Measurements from ENCODE around the gene TBX20.

Gene TBX20, protein sequence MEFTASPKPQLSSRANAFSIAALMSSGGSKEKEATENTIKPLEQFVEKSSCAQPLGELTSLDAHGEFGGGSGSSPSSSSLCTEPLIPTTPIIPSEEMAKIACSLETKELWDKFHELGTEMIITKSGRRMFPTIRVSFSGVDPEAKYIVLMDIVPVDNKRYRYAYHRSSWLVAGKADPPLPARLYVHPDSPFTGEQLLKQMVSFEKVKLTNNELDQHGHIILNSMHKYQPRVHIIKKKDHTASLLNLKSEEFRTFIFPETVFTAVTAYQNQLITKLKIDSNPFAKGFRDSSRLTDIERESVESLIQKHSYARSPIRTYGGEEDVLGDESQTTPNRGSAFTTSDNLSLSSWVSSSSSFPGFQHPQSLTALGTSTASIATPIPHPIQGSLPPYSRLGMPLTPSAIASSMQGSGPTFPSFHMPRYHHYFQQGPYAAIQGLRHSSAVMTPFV

DNA sequence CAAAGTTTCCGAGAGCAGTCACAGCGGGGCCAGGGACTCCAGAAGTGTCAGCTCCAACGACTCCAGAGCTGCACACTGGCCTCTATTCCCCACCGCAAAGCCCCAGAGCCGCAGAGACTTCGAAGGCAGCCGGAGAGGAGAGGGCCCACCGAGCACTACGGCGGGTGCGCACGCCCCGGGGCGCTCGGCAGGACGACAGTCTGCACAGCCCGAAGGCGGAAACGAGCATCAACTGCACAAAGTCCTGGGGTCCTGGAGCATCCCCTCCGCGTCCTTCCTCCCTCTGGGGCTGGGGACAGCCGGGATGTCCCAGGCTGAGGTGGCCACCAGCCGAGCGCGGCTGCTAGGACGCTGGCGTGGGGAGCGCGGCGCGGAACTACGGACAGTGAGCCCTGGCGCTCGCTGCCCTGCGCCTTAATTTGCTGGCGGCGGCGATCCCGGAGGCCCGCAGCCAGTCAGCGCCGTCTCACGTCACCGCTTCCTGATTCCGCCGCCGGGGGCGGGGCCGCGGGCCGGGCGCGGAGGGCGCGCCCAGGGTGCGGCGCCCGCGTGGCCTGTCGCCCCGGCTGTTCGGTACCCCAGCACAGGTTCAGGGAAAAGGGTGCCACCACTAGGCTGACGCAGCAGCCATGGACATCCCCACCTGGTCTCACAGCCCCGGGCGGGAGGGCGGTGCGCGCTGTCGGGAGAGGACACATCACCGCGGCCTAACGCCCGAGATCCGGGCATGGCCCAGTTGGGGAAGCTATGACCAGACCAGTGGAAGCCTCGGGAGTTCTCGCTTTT lies at the start of gene TBX20:
TBX20 (minus strand) TSS at position 391 of the 786 bp plus-strand sequence. CDS start 480 bp downstream, outside the sequence.
- DNase-seq: no peak

DNA sequence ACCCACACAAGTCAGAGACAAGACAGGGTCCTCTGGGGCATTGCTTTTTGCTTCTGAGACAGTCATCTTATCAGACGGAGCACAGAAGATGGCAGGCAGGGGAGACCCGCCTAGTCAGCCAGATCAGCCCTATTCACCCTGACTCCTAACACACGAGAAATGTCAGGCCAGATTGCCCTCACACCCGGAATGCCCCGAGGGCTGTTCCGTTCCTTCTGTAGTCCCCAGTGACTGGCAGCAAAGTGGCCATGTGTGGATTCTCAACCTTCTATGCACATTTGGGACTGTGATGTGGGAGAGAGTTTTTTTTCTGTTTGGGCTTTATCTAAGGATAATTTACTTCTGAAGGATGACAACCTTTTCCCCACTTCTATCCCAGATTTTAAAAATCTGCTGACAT lies 35.5 kb upstream of the TBX20 start:
- DNase-seq: no peak

DNA sequence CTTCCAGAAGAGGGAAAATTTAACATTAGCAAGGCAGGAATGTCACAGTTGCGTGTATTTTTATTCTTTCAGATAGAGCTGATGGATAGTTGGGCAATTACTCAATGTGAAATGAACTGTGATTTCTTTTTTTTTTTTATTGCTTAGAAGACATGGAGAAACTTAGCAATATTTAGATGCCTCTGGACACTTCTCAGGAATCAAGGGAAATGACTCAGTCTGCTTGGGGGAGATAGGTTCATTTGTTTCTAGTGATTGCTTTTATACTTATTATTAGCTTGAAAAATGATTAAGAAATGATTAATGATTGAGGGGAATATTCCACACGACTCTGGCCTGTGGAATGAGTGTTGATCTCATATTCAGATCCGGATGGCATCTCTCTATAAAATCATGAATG lies 33.1 kb upstream of the TBX20 start:
- DNase-seq: no peak

DNA sequence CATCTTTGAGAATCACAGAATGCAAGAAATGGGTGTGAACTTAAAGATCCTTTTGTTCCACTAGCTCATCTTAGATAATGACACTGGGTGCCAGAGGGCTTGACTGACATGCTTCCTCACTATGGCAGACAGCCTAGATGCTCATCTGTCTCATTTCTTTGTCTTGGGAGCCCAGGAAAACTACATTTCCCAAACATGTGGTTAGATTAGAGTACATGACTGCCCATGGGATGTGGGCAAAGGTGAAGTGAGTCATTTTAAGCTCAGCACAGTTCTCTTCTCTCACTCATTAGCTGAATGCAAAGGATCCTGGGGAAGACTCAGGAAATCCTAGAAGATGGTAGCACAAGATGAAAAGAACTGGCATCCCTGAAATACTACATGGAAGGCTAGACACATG lies 32.5 kb upstream of the TBX20 start:
- DNase-seq: no peak

DNA sequence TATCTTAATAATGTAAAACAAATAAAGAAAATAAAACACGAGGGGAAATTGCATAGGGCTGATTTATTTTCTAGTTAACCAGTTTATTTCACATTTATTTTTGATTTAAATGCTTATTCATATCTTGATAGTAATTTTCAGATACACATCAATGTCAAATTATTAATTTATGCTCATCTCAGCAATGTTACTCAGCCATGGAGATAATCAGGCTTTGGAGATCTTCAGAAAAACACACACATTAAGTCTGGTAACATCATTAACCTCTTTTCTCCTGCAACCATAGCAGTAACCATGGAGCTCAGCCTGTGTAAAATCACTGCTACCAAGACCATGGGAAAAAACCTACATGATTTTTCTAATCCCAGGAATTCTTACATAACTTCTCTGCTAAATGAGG lies 31.9 kb upstream of the TBX20 start:
- no peak for DNase-seq

DNA sequence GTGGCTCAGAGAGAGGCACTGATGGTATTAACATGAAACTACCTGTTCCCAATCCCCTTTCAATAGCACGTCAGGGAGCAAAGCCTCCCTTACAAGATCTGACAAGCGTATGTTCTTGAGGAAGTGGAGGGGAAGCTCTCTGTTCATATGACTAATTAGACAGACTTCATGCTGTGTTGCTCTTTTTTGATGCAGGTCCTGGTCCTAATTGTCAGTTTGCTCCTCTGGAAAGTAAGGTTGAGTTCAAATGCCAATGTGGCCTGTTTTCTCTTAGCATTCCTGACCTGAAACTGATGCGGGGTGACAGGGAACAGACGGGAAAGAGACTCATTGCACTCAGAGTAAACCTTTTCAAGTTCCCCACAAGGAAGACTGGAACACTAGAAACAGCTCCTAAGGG lies 27.0 kb upstream of the TBX20 start:
- no peak for DNase-seq

DNA sequence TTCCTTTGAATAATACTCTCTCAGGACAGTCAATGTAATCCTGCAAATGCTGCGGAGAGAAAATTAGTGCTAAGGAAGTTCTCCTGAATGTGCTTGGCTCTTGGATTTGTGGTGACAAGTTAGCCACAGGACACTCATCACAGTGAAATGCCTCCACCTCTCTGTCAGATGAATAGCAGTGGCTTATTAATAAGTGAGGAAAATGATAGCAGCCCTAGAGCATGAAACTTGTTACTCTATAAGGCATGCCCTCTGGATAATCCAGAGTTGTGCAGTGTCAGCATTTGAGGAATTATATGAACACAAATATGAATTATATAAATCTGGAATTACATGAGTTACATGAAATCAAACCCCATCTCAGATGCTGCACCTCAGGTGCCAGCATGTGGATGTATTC lies 23.5 kb upstream of the TBX20 start:
- DNase-seq: no peak

DNA sequence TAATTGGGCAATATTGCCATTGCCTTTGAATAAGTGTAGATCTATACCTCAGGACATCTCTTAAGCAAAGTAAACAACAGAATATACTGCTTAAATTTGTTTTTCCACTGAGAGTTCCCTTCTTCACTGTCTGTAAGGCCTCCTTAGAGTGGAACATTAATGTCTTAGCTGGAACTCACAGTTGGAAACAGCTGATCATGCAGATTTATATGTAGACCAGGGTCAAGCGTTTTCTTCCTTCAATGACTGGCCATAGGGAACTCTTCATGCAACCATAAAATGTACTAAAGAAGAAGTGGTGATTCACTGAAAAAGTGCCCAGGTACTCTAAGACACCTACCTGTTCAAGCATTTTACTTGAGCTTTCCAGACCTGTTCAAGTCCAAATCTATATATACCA lies 18.3 kb upstream of the TBX20 start:
- DNase-seq: no peak

DNA sequence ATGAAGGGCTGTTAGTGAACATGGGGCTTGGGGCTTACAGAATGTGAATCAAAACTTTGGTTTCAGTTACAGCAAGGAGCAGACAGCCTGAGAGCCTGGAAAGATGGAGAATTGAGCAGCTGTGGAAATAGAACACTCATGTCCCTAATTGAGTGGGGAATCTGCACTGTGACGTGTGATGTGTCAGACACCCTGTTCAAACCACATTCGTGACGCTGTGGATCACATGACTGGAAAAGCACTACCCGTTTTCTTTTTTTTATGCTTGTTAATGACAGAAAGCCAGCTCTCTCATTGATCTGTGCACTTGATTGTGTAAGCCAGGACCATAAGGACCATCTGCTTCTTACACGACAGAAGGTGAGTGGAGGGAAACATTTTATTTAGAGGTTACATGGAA lies 15.1 kb upstream of the TBX20 start:
- no peak for DNase-seq

DNA sequence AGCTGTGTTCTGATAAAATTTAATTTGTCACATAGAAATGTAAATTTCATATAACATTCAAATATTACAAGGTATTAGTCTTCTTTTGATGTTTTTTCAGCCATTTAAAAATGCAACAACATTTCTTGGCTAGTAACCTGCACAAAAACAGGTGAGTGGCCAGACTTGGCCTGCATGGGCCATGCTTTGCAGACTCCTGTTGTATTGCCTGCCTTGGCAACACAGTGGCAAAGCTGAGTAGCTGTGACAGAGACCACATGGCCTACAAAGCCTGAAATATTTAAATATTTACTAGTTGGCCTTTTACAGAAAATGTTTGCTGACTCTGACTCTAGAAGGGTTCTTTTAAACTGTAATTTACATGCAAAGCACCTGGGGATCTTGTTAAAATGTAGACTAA lies 13.5 kb upstream of the TBX20 start:
- DNase-seq: no peak

DNA sequence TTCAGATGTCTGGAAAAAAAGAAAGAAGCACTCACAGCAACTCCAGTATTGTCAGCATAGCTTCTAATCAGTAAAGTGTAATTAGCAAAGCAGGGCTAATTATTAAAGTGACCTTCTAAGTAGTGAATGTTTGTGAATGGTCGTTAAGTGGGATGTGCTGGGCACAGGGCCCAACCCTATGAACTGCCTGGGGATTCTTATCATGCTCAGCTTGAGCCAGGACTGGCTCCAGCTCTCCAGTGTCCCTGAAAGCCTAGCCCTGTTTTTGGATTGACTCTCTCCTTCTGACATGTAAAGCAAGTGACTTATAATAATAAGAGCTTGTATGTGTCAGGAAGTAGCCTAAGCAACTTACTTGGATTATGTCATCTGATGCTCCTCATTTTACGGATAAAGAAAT lies 9.5 kb upstream of the TBX20 start:
- no peak for DNase-seq

DNA sequence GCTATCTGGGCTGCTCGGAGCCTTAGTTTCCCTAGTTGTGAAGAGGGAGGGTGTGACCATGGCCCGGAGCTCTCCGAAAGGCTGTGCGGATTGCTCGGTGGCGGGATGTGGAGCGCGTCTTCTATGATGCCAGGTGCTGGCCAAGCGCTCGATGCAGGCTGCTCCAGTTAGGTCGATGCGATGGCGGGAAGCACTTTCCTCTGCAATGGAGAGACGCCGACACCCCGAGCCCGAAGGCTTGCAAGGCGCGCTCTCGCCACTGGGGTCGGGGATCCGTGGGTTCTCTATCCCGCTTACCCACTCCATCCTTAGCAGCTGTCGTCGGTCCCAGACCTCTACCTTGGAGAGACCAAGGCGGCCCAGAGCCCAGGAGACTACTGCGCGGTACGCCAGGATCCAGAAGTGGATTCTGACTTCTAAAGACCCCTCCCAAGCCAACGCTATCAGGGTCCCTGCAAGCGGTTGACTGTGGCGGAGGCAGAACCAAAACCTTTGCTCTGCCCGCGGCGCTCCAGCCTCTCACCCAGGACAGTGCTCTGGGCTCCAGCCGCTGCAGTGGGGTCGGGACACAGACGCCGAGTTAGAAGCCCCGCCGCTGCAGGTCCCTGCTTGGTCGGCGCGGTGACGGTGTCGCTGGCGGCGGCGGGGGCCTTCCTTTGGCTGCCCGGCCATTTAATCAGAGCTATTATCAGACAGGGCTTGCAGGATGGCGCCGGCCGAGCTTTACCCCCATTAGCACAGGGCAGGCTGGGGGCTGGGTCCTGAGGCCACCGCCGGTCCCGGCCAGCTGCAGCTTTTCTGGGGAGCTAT lies 7.8 kb upstream of the TBX20 start:
- no peak for DNase-seq

DNA sequence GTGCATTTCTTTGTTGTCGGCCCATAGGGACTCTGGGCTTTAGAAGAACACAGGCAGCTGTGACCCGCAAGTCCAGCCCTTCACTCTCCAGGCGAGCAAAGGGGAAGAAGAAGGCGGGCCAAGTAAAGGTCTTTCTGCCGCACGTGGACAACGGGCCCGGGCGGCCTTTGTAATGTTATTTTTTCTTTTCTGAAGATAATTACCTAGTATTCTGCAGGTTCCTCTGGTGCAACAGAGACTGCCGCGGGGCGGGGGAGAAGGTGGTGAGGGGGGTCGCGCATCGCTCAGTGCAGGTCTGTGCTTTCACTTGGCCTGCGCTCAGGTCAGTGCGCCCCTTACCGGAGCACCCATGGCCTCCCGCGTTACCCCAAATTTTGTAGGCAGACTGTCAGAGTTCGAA lies 7.1 kb upstream of the TBX20 start:
- DNase-seq: no peak

DNA sequence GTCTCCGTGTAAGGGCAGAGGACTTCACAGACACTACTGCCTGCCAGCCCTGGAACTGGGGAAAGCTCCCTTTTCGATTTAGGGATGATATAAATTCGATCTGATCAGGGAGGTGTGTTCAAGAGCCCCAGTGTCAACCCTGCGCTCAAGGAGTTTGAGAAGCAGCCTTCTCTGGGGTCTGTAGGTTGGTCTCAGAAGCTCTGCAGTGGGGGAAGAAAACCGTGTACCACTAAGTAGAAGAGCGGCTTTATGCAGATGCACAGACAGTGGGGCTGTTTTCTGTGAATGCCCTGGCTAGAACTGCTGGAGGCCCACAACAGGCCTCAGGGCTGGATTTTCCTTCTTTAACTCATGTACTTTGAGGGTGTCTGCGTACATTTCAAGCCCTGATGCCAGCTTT lies 6.3 kb upstream of the TBX20 start:
- DNase-seq: no peak

DNA sequence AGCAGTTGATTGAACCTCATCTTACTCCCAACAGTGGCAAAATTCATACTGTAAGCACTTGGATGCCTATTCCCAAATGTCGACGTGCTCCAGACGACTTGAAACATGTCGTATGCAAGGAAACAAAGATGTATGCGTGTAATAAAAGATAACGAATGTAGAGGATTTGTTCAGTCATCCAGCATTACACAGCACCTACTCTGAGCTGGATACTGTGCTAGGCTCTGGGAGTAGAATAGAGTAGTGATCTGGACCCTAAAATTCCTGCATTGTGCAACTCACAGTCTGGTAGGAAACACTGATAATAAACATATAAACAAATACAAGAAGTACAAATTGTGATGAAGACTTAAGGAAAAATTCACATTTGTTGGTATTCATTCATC lies 5.6 kb upstream of the TBX20 start:
- DNase-seq: no peak

DNA sequence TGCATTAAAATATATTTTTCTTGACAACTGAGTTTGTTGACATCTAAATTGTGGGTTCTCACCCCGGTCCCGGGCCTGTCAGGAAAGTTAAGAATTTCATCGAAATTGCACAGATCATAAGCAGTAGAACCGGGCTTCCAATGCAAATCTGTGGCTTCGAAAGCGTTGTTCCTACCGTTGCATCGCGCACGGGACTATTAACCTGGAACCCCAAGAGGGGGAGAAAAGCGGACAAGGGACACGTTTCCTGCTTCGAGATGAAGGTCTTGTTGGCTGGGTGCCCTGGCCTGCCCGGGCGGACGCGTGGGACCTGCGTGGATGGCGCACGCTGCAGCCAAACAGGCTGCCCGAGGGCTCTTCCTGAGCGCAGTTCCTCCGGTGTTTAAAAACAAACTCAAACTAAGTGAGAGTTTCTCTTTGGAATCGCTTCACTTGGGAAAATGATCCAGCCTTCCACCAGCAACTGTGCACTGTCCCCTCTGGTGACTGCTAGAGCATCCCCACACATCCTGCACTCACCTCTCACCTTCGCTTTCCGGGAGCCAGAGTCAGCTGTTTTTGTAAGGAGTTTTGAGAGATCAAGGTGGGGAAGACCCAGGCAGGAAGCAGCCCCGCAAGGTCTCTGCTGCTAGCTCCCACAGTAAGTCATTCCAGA lies 5.1 kb upstream of the TBX20 start:
- DNase-seq: no peak

DNA sequence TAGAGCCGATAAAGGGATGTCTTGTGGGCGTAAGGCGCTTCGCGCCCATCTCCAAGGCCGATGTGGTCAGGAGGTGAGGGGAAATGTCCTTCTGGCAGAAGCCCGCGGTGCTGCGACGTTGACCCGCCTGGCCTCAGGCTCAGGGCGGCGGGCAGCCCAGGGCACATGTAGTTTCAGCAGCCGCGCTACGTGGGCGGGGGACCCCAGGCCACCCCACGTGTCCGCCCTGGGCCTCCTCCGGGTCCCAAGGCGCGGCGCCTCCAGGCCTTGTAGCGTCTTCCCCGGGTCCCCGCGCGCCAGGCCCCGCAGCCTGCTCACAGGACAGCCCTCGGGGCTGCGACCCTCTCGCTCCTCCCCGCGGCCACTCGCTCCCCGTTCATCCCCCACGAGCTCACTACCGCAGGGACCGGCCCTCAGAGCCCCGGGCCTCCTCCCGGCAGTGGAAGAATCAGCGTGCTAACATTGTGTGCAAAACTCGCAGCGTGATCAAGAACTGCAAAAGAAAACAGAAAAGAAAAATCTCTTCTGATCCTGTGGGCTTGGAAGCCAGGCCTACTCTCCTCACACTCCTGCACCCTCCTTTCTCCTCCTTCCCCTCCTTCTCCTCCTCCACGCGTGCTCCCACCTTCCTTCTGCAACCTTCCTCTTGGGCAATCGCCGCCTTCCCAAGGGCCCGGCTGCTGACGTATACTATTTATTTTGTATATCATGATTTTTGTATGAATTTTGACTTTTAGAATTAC lies 4.4 kb upstream of the TBX20 start:
- DNase-seq: no peak

DNA sequence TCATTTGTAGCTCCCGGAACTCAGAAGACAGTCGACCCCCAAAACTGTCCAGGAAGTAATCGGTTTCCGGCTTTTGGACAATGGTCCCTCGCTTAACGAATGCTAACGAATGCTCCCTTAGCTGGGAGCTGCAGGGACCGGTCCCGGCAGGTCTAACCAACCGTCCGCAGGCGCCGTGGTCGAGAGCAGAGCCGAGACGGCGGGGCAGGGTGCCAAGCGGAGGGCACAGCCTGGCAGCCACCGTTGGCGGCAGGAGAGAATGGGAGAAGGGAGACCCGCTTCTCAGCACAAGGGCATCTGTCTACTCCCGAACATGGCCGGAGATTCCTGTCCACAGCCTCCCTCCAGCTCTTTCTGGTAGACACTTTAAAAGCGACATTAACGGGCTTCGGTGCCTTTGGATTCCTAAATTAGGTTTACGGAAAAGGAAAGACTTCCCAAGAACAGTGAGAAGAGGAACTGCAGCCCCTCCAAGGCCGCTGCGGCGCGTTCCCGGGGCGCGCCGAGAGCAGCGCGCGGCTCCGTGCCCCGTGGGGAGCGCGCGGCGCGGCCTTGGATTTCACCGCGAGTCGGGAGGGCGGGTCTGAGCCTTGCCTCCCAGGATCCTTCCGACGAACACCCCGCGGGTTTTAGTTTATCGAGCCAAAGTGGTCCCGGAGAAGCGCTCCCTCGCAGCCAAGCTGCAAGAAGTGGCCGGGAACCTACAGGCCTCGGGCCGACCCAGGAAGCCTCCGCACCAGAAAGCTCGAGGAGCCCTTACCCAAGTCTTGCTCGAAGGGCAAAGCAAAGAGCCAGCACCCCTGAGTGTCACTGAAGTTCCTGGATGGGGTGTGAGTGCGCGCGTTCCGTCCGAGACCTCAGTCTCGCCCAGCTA lies 3.6 kb upstream of the TBX20 start:
- DNase-seq: no peak
